SKM-1 (cell line): Measurements from ENCODE around the gene FAM83C.
"Not testable (repeated sequence)": the region's sequence is repeated elsewhere in the genome, so short reads cannot be mapped to it uniquely, and the experiment has no call there.

Experiments used
- DNase-seq: peaks from one replicate; lab custom pipeline; 2025; ENCODE audit not compliant: unreplicated experiment; lab: John Stamatoyannopoulos, UW

The FAM83C gene

DNA sequence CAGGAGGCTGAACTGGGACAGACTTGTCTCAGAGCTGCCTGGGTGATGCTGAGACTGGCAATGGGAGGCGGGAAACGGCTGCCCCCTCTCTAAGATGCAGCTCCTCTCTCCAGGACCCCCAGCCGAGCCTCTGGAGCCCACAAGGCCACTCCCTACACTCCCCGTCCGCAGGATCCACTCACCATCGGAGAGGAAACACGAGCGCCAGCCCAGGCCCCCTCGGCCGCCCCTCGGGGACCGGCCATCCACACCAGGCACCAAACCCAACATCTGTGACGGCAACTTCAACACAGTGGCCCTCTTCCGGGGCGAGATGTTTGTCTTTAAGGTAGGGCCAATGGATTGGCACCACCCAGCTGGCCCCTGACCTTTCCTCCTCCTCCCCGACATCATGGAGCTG lies 25.1 kb downstream of the FAM83C start:
- DNase-seq, result no peak

- no peak for DNase-seq
These were observed 27.5 kb downstream of the FAM83C start for GRCh38 chr20:35264755-35265154.

DNA sequence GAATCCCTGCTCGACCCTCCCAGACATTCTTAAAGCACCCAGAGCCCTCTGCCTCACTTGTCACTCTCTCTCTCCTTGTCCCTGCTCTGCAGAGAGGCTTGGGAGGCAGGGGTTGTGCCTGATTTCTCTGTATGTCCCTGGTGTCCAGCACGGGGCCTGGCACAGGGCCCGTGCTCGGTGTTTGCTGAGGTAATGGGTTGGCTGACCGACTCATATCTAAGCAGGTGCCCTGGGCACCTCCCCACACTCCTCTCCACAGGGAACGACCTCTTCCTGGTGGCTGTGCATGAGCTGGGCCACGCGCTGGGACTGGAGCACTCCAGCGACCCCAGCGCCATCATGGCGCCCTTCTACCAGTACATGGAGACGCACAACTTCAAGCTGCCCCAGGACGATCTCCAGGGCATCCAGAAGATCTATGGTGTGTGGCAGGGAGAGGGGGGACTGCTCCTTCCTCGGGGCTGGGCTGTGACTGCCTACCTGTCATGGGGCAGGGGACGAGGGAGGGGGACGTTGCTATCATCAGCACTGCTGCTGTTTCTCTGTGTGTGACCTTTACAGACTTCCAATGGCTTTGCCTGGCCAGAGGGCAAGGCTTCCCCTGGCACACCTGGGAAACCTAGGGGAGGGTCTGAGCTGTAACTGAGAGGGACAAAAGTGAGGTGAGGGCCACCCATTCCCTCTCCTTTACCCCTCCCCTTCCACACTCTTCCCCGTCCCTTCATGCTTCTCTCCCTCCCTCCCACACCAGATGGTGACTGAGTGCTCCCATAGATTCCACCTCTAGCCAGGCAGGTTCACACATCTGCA lies 28.5 kb downstream of the FAM83C start:
- DNase-seq, result no peak

DNA sequence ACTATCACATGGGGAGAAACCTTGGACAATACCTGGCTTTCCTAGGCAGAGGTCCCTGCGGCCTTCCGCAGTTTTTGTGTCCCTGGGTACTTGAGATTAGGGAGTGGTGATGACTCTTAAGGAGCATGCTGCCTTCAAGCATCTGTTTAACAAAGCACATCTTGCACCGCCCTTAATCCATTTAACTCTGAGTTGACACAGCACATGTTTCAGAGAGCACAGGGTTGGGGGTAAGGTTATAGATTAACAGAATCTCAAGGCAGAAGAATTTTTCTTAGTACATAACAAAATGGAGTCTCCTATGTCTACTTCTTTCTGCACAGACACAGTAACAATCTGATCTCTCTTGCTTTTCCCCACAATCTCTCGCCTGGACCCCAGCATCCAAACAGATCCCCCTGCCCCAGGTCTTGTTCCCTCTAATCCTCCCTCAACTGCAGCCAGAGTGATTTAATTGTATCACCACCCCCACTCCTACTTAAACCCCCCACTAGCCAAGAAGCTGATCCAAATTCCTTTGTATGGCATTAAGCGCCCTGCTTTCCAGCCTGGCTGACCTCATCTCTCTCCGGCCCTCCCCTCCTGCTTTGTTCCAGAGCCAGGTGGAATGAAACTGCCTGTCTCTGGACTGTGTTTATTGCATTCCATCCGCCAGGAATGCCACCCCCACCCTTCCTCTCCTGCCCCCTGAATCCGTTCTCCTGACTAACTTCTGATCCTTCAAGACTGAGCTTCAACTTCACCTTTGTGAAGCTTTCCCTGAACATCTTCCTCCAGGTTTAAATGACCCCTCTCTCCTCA lies 29.3 kb downstream of the FAM83C start:
- DNase-seq, result not testable (repeated sequence)

DNA sequence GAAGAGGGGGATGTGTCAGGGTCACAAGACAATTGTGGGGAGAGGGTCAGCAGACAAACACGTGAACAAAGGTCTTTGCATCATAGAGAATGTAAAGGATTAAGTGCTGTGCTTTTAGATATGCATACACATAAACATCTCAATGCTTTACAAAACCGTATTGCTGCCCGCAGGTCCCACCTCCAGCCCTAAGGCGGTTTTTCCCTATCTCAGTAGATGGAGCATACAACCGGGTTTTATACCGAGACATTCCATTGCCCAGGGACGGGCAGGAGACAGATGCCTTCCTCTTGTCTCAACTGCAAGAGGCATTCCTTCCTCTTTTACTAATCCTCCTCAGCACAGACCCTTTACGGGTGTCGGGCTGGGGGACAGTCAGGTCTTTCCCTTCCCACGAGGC lies 29.9 kb downstream of the FAM83C start:
- not testable (repeated sequence) for DNase-seq

- no peak for DNase-seq
These were observed 31.8 kb downstream of the FAM83C start for GRCh38 chr20:35260426-35260825.

GRCh38 chr20:35257175-35257909 lies 34.9 kb downstream of the FAM83C start:
- DNase-seq, result no peak

- no peak for DNase-seq
These were observed 37.7 kb downstream of the FAM83C start for GRCh38 chr20:35254448-35254999.

GRCh38 chr20:35253010-35253409 lies 39.2 kb downstream of the FAM83C start:
- DNase-seq, result no peak

DNA sequence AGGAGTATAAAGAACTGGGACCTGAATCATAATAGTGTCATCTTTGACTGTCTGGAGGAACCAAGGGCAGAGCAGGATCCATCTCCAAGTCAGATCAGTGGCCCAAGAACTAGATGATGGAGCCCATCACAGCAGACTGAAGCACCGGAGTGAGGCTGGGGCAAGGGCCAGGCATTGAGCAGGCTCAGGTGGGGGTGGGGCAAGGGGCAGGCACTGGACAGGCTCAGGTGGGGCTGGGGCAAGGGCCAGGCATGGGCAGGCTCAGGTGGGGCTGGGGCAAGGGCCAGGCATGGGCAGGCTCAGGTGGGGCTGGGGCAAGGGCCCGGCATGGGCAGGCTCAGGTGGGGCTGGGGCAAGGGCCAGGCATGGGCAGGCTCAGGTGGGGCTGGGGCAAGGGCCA lies 39.6 kb downstream of the FAM83C start:
- DNase-seq, result not testable (repeated sequence)

DNA sequence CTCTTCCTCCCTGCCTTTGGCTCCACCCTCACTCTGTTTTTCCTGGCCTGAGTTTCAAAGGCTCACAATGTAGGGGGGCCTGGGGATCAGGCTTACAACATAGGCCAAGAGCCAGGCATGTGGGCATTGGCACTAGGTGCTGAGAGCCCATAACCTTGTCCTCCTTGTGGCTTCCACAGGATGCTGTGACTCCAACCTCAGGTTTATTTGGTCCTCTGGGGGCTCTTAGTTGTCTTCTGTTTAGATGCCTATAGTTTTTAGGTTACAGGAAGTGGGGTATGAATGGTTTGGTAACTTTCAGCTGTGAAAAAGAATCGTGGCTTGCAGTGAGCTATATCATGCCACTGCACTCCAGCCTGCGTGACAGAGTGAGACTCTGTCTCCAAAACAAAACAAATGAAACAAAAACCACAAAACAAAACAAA lies 40.2 kb downstream of the FAM83C start:
- DNase-seq, result no peak

- no peak for DNase-seq
These were observed 40.6 kb downstream of the FAM83C start for GRCh38 chr20:35251613-35251940.

DNA sequence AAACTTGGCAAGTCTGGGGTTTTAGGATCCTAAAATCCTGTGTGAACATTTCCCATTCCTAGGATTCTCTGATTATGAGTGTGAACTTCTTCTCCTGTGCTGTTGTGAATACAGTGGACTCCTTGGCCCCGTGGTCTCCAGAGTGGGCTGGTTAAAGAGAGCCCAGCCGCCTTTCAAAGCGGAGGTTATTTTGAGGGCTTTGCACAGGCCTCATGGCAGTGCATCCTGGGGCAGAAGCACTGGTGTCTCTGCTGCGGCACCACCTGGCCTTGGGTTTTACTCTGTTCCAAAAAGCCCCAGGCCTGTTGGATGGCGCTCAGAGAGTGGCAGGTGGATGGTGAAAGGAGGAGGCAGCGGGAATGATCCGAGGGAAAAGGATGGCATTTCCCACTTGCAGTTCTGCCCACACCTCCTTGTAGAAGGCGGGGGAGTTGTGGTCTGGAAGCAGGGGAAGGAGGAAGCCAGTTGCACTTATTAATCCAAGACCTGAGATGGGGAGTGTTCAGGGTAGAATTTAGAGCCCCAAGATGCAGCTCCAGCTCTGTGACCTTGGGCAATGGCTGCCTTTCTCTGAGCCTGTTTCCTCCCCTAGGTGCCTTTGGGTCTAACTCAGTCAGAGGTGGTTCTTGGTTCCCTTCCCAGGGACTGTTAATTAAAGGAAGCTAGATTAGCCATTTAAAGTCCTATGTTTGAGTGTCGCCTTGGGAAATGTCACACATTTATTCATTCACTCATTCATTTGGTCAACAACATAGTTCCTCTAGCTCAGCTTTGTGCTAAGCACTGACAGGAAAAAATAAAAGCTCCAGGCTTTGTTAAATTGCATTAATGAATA lies 43.4 kb downstream of the FAM83C start:
- DNase-seq, result no peak

GRCh38 chr20:35246723-35247122 lies 45.5 kb downstream of the FAM83C start:
- DNase-seq, result no peak

DNA sequence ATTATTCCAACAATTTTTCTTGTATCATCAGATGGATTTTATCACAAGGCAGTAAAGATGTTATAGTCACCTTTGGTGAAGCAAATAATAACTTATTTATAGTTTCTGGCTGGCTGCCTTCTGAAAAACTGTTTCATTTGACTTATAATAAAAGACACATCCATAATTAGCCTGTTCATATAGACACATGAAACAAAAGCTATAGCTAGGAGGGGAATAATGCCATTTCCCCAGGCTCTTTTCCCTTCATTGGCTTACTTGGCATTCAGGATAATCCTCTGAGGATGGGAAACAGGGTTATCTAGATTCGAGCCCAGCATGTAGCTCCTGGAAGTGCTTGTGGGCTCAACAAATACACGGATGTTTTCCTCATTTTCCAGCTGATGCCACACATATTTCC lies 48.2 kb downstream of the FAM83C start:
- no peak for DNase-seq

DNA sequence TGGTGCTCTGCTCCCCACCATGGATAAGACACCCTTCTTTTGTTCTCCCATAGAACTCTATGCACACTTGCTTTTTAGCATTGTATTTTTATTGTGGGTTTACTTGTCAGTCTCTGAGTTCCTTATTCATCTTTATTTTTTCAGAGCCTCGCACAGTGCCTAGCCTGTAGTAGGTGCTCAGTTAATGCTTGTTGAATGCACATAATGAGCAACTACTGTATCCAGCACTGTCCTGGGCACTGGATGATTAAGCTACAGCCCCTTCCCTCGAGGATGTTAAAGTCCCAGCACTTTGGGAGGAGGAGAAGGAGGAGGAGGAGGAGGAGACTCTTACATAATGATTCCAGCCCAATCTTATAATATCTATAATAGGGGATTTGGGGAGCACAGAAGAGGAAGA lies 48.9 kb downstream of the FAM83C start:
- no peak for DNase-seq

GRCh38 chr20:35240811-35241293 lies 51.4 kb downstream of the FAM83C start:
- DNase-seq, result no peak

DNA sequence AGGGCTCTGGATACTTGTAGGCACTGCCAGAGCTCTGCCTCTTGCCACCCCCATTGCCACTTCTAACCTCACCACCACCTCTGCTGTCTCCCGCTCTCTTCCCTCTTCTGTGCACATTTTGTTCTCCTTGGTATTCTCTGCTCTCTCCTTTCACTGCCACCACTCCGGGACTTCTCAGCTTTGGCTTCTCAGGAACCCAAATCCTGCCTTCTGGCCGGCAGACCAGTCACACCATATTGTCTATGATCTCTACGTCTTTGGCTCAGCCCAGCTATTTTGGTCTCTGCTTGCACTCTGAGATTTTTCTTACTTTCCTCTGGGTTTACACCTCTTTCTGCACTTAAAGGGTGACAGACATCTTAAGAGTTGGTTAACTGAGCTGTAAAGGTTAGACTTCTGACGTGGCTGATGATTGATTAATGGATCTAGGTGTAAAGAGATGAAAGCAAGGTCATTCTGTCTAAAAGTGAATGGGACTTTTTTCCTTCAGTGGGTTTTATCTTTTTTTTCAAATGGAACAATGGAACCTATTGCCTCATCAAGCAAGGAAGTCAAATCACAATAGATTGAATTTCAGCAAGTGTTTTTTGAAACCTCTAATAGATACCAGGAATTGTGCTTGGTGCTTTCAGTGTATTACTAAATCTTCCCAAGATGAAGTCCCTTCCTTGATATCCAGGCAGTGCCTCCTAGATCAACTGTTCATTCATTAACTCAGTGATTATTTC lies 52.0 kb downstream of the FAM83C start:
- DNase-seq, result no peak

DNA sequence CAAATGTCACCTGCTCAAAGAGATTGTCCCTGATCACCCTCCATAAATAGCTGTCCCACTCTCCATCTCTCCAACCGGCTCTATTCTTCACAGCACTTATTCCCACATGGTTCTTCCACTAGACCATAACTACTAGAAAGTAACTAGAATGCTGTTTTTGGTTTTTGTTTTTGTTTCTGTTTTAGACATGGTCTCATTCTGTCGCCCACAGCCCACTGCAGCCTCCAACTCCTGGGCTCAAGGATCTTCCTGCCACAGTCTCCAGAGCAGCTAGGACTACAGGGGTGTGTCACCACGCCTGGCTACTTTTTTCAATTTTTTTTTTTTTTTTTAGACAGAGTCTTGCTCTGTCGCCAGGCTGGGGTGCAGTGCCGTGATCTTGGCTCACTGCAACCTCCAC lies 53.5 kb downstream of the FAM83C start:
- DNase-seq, result no peak

DNA sequence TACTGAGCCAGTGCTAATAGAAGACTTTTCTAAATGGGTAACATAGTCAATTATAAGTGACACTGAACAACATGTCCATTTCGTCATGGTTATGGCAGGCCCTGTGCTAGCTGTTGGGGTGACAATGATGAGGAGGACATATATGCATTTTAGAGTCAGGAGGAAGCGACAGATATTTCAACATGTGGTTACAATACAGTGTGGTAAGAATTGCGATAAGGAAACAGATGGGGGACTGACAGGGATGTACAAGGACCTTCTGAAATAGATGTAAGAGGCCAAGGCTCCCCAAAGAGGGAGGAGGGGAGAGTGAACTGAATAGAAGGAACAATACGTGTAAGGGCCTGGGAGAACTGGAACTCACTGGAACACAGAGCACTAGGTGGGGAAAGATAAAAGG lies 54.1 kb downstream of the FAM83C start:
- DNase-seq, result peak; percentile 85
